GM23338 (cell line): ENCODE measurements around the gene NFATC1. TPM values are rescaled to one million over a fixed set of nuclear protein-coding genes. Genes with fewer than 3 reads are reported as not detected.

Experiments used
- ATAC-seq: fragments of 200-7000 bp; cut with Tn5 transposase; 3 replicates; pipeline ENCODE4 v1.9.1; 2020
- DNase-seq: peaks from one replicate; pipeline ENCODE4 v3.0.0-alpha.2; 2015; ENCODE audit warnings: low spot score
- H2AFZ ChIP-seq: fragments of 200-600 bp; sonication (generic); 2 replicates; pipeline ENCODE4 v1.8.0; 2016; ENCODE audit warnings: antibody characterized with exemption, mild to moderate bottlenecking, moderate library complexity
- H3F3A ChIP-seq: fragments of 200-600 bp; sonication (generic); replicated peaks from 2 replicates; pipeline ENCODE4 v1.8.0; 2017; ENCODE audit warnings: antibody characterized with exemption, mixed run types, low read depth
- H3K27ac ChIP-seq: fragments of 200-600 bp; sonication (generic); 2 replicates; pipeline ENCODE4 v1.6.1; 2016; ENCODE audit warnings: low read depth
- H3K27me3 ChIP-seq: fragments of 200-600 bp; sonication (generic); 2 replicates; pipeline ENCODE4 v1.8.0; 2016; ENCODE audit warnings: mild to moderate bottlenecking, mixed run types, moderate library complexity; ENCODE audit not compliant: insufficient read depth
- H3K36me3 ChIP-seq: fragments of 200-600 bp; sonication (generic); 2 replicates; pipeline ENCODE4 v1.8.0; 2016; ENCODE audit warnings: mild to moderate bottlenecking; ENCODE audit not compliant: insufficient read depth
- H3K4me1 ChIP-seq: fragments of 200-600 bp; sonication (generic); 2 replicates; pipeline ENCODE4 v1.8.0; 2016; ENCODE audit warnings: mild to moderate bottlenecking, moderate library complexity; ENCODE audit not compliant: insufficient read depth
- H3K4me2 ChIP-seq: fragments of 200-600 bp; sonication (generic); 2 replicates; pipeline ENCODE4 v1.7.1; 2017; ENCODE audit warnings: mixed run types
- H3K4me3 ChIP-seq: fragments of 200-600 bp; sonication (generic); 2 replicates; pipeline ENCODE4 v1.6.1; 2016; ENCODE audit warnings: mixed run types
- H3K79me2 ChIP-seq: fragments of 200-600 bp; sonication (generic); replicated peaks from 2 replicates; pipeline ENCODE4 v1.8.0; 2017; ENCODE audit warnings: mild to moderate bottlenecking; ENCODE audit not compliant: insufficient read depth
- H3K9me2 ChIP-seq: fragments of 200-600 bp; sonication (generic); 2 replicates; pipeline ENCODE4 v1.8.0; 2017; ENCODE audit not compliant: insufficient read depth
- H4K20me1 ChIP-seq: fragments of 200-600 bp; sonication (generic); replicated peaks from 2 replicates; pipeline ENCODE4 v1.8.0; 2017; ENCODE audit warnings: mild to moderate bottlenecking; ENCODE audit not compliant: insufficient read depth
- H3K27ac Mint-ChIP-seq: 2 replicates; pipeline ENCODE4 v1.8.0; 2020; ENCODE audit warnings: inconsistent platforms, mild to moderate bottlenecking, moderate library complexity, mixed read lengths
- H3K27me3 Mint-ChIP-seq: 3 replicates; pipeline ENCODE4 v1.8.0; 2022; ENCODE audit warnings: low read depth, mild to moderate bottlenecking, moderate library complexity, mixed read lengths, inconsistent platforms; ENCODE audit not compliant: insufficient read depth, poor library complexity
- H3K36me3 Mint-ChIP-seq: 3 replicates; pipeline ENCODE4 v1.8.0; 2021; ENCODE audit warnings: low read depth, mild to moderate bottlenecking, inconsistent platforms, moderate library complexity, mixed read lengths
- H3K4me1 Mint-ChIP-seq: 3 replicates; pipeline ENCODE4 v1.8.0; 2020; ENCODE audit warnings: mild to moderate bottlenecking, inconsistent platforms, mixed read lengths
- H3K4me3 Mint-ChIP-seq: 3 replicates; pipeline ENCODE4 v1.8.0; 2021; ENCODE audit warnings: moderate library complexity, mild to moderate bottlenecking, inconsistent platforms, mixed read lengths
- H3K9me3 Mint-ChIP-seq: 3 replicates; pipeline ENCODE4 v1.8.0; 2020; ENCODE audit warnings: moderate library complexity, mild to moderate bottlenecking, inconsistent platforms, mixed read lengths
- CREB1 ChIP-seq: fragments of 250-450 bp; sonication (Bioruptor Pico); IDR thresholded peaks from 2 replicates; pipeline ENCODE4 v1.5.0; 2020; ENCODE audit warnings: low read depth, mild to moderate bottlenecking, moderate library complexity
- CTCF ChIP-seq, 2 experiments: fragments of 200-600 bp in 1 of 2; sonication (generic) in 1 of 2; conservative IDR thresholded peaks; 2 replicates each; pipeline versions ENCODE4 v1.5.1 to v1.6.1; 2016 to 2017; ENCODE audit warnings: antibody characterized with exemption in 2 of 2, low read depth in 2 of 2, mild to moderate bottlenecking in 2 of 2, moderate library complexity in 1 of 2
- ETS1 ChIP-seq: IDR thresholded peaks from 2 replicates; pipeline ENCODE4 v1.6.1; 2016; ENCODE audit warnings: antibody characterized with exemption
- EZH2 ChIP-seq: fragments of 200-600 bp; sonication (generic); IDR thresholded peaks from one replicate; pipeline ENCODE4 v1.8.0; 2017; ENCODE audit warnings: antibody characterized with exemption, mild to moderate bottlenecking, low read depth; ENCODE audit not compliant: unreplicated experiment
- EZH2phosphoT487 ChIP-seq: fragments of 200-600 bp; sonication (generic); IDR thresholded peaks from one replicate; pipeline ENCODE4 v1.8.1; 2018; ENCODE audit warnings: antibody characterized with exemption; ENCODE audit not compliant: unreplicated experiment
- JUNB ChIP-seq: IDR thresholded peaks from one replicate; pipeline ENCODE4 v1.6.1; 2016; ENCODE audit warnings: antibody characterized with exemption; ENCODE audit not compliant: unreplicated experiment
- NANOG ChIP-seq: IDR thresholded peaks from 2 replicates; pipeline ENCODE4 v1.6.1; 2016; ENCODE audit warnings: antibody characterized with exemption, borderline replicate concordance
- POLR2AphosphoS5 ChIP-seq: IDR thresholded peaks from 2 replicates; pipeline ENCODE4 v1.6.1; 2016; ENCODE audit warnings: antibody characterized with exemption, low read depth
- REST ChIP-seq: IDR thresholded peaks from one replicate; pipeline ENCODE4 v1.6.1; 2018; ENCODE audit warnings: antibody characterized with exemption; ENCODE audit not compliant: unreplicated experiment
- STAT1 ChIP-seq: IDR thresholded peaks from one replicate; pipeline ENCODE4 v1.6.1; 2016; ENCODE audit warnings: antibody characterized with exemption; ENCODE audit not compliant: unreplicated experiment
- ZNF114 ChIP-seq: fragments of 250-450 bp; sonication (Bioruptor Pico); IDR thresholded peaks from 2 replicates; pipeline ENCODE4 v1.5.0; 2020; ENCODE audit warnings: mild to moderate bottlenecking, moderate library complexity
- ZNF331 ChIP-seq: fragments of 250-450 bp; sonication (Bioruptor Pico); IDR thresholded peaks from 2 replicates; pipeline ENCODE4 v1.5.0; 2020; ENCODE audit warnings: low read depth, mild to moderate bottlenecking, moderate library complexity
- polyA plus RNA-seq: library from polyadenylated mRNA; unstranded; fragments of >200 nt; fragmentation: Nextera tagmentation; extraction: Ambion mirVana; gene quantifications from 2 replicates; pipeline ENCODE4 v1.2.1, GENCODE V29; 2016
- total RNA-seq: library from RNA; depleted of rRNA; stranded (reverse); fragments of >200 nt; shearing (Covaris generic); gene quantifications from 2 replicates; pipeline ENCODE4 v1.2.3, GENCODE V29; 2014

The NFATC1 gene
- total and polyA plus RNA-seq, 2 experiments from 2014 or later, result 3.9 to 6.4 TPM

GRCh38 chr18:79548621-79548985, 152.9 kb downstream of the NFATC1 start (continued):
- TF ChIP-seq REST (no peak), ZNF114 (no peak), EZH2 (no peak), JUNB (no peak), CTCF (conservative IDR thresholded peaks at IDR 0.05; ENCODE audit: low read depth in 2 of 2) (no peak), POLR2AphosphoS5 (no peak), ETS1 (no peak), NANOG (no peak), STAT1 (no peak), ZNF331 (CRISPR knock-in tag) (no peak)

GRCh38 chr18:79548986-79549637, 153.4 kb downstream of the NFATC1 start:
- ATAC-seq (no peak), DNase-seq (no peak)
- H2AFZ ChIP-seq, result no peak overlapping the region
- Mint-ChIP-seq H3K9me3 (no peaks in the 10 kb centered on the region), H3K36me3 (no peaks in the 10 kb centered on the region), H3K4me1 (no peaks in the 10 kb centered on the region), H3K27ac (no peak overlapping the region), H3K4me3 (no peak overlapping the region), H3K27me3 (peaks cover 4% of the 10 kb centered on the region)
- H3K4me3 ChIP-seq, result no peak overlapping the region
- H3K36me3 ChIP-seq, result no peaks in the 10 kb centered on the region
- no peaks in the 10 kb centered on the region for H4K20me1 ChIP-seq
- H3K27ac ChIP-seq, result no peak overlapping the region
- H3K4me1 ChIP-seq, result no peaks in the 10 kb centered on the region
- H3K4me2 ChIP-seq, result no peak overlapping the region
- H3K79me2 ChIP-seq, result no peaks in the 10 kb centered on the region
- H3F3A ChIP-seq, result no peaks in the 10 kb centered on the region
- H3K9me2 ChIP-seq, result no peaks in the 10 kb centered on the region
- no peaks in the 10 kb centered on the region for H3K27me3 ChIP-seq
- no peak for TF ChIP-seq CTCF (conservative IDR thresholded peaks at IDR 0.05; ENCODE audit: low read depth in 2 of 2)
- no peak for TF ChIP-seq ZNF331 (CRISPR knock-in tag)
- no peak for TF ChIP-seq NANOG
- TF ChIP-seq CREB1 (CRISPR knock-in tag), result no peak
- TF ChIP-seq ZNF114, result no peak
- TF ChIP-seq EZH2phosphoT487, result no peak
